ENCODE results near the gene CACNG7.
"Not testable (repeated sequence)": the region's sequence is repeated elsewhere in the genome, so short reads cannot be mapped to it uniquely, and the experiment has no call there.

CACNG7 gene

GRCh38 chr19:53906211-53907192, 2.6 kb upstream of the CACNG7 start:
- peak; percentile 46 for DNase-seq (ENCODE audit: low read depth)

- DNase-seq (ENCODE audit: low read depth) = no peak
Measured at GRCh38 chr19:53907193-53907581, 1.9 kb upstream of the CACNG7 start.

GRCh38 chr19:53907690-53908089, 1.4 kb upstream of the CACNG7 start:
- DNase-seq (ENCODE audit: low read depth) = no peak

GRCh38 chr19:53908106-53908934, 758 bp upstream of the CACNG7 start:
- peak; percentile 58 for DNase-seq (ENCODE audit: low read depth)

- no peak for DNase-seq (ENCODE audit: low read depth)
Measured at GRCh38 chr19:53909471-53910169, 542 bp downstream of the CACNG7 start.

GRCh38 chr19:53910170-53910518, 1.1 kb downstream of the CACNG7 start:
- DNase-seq (ENCODE audit: low read depth) = no peak

GRCh38 chr19:53912653-53913052, 3.6 kb downstream of the CACNG7 start:
- no peak for DNase-seq (ENCODE audit: low read depth)

GRCh38 chr19:53915000-53915399, 5.9 kb downstream of the CACNG7 start:
- DNase-seq (ENCODE audit: low read depth) = no peak

- no peak for DNase-seq (ENCODE audit: low read depth)
Measured at GRCh38 chr19:53916004-53916403, 6.9 kb downstream of the CACNG7 start.

- DNase-seq (ENCODE audit: low read depth) = no peak
Measured at GRCh38 chr19:53917356-53917755, 8.3 kb downstream of the CACNG7 start.

- peak; percentile 68 for DNase-seq (ENCODE audit: low read depth)
Measured at GRCh38 chr19:53927739-53928138, 18.7 kb downstream of the CACNG7 start.

GRCh38 chr19:53936029-53936428, 27.0 kb downstream of the CACNG7 start:
- DNase-seq (ENCODE audit: low read depth) = no peak

GRCh38 chr19:53942001-53942786, 33.1 kb downstream of the CACNG7 start:
- DNase-seq (ENCODE audit: low read depth) = peak; percentile 35

GRCh38 chr19:53944416-53944815, 35.3 kb downstream of the CACNG7 start:
- no peak for DNase-seq (ENCODE audit: low read depth)

- DNase-seq (ENCODE audit: low read depth) = no peak
Measured at GRCh38 chr19:53944933-53945332, 35.9 kb downstream of the CACNG7 start.

- peak; percentile 33 for DNase-seq (ENCODE audit: low read depth)
Measured at GRCh38 chr19:53945441-53945840, 36.4 kb downstream of the CACNG7 start.

- DNase-seq (ENCODE audit: low read depth) = no peak
Measured at GRCh38 chr19:53945998-53946397, 36.9 kb downstream of the CACNG7 start.

- peak; percentile 51 for DNase-seq (ENCODE audit: low read depth)
Measured at GRCh38 chr19:53947624-53948023, 38.5 kb downstream of the CACNG7 start.

- DNase-seq (ENCODE audit: low read depth) = not testable (repeated sequence)
Measured at GRCh38 chr19:53948611-53949010, 39.5 kb downstream of the CACNG7 start.

GRCh38 chr19:53951436-53951835, 42.4 kb downstream of the CACNG7 start:
- DNase-seq (ENCODE audit: low read depth) = no peak

- no peak for DNase-seq (ENCODE audit: low read depth)
Measured at GRCh38 chr19:53951947-53952346, 42.9 kb downstream of the CACNG7 start.

- DNase-seq (ENCODE audit: low read depth) = no peak
Measured at GRCh38 chr19:53953383-53953782, 44.3 kb downstream of the CACNG7 start.
